WERI-Rb-1 (cell line): ENCODE data around the gene AVL9.
A peak's percentile ranks its signal among the peaks of the same experiment; 100 is the strongest.

Source experiments
- DNase-seq: peaks from one replicate; pipeline ENCODE4 v3.0.0-alpha.2; 2020
- H3K27ac ChIP-seq: fragments of 250-450 bp; sonication (Bioruptor Pico); 2 replicates; pipeline ENCODE4 v1.5.1; 2020; ENCODE audit warnings: mild to moderate bottlenecking, moderate library complexity
- H3K27me3 ChIP-seq: fragments of 250-450 bp; sonication (Bioruptor Pico); 2 replicates; pipeline ENCODE4 v1.5.1; 2021; ENCODE audit warnings: mild to moderate bottlenecking, low read depth, moderate library complexity; ENCODE audit not compliant: insufficient read depth, severe bottlenecking
- H3K36me3 ChIP-seq: fragments of 250-450 bp; sonication (Bioruptor Pico); 2 replicates; pipeline ENCODE4 v1.5.1; 2020; ENCODE audit warnings: mild to moderate bottlenecking, moderate library complexity
- H3K4me3 ChIP-seq: 2 replicates; pipeline ENCODE4 v1.5.1; 2011; ENCODE audit warnings: low read depth, mild to moderate bottlenecking, control low read depth, low read length
- H3K9me3 ChIP-seq: fragments of 250-450 bp; sonication (Bioruptor Pico); 2 replicates; pipeline ENCODE4 v1.5.1; 2021; ENCODE audit warnings: mild to moderate bottlenecking, moderate library complexity; ENCODE audit not compliant: severe bottlenecking
- TF ChIP-seq, protein P1 (sequence below): IDR thresholded peaks from 2 replicates; pipeline ENCODE4 v1.5.1; 2011; ENCODE audit warnings: low read depth, mild to moderate bottlenecking, control low read depth, inconsistent platforms, low read length

The AVL9 gene

DNA sequence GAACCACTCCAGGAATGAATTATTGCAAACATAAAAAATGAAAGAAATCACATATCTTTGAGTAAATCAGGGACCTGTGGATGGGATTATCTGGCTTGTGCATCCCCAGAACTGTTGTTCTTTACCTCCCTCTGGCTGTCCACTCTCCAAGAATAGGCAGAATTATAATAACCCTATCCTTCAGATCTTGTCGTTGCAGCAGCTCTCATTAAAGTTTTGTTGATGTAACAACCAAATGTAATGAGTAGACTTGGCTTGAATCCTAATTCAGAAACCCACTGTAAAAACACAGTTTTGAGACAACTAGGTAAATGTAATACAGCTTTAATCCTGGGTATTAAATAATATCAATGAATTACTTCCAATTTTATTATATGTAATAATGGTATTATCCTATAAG, 21.3 kb upstream of the AVL9 start:
- Histone ChIP-seq H3K9me3 (no peaks in the 10 kb centered on the region), H3K27me3 (no peaks in the 10 kb centered on the region), H3K27ac (no peak overlapping the region), H3K36me3 (no peaks in the 10 kb centered on the region), H3K4me3 (no peak overlapping the region)
- no peak for DNase-seq
- TF ChIP-seq, protein P1, sequence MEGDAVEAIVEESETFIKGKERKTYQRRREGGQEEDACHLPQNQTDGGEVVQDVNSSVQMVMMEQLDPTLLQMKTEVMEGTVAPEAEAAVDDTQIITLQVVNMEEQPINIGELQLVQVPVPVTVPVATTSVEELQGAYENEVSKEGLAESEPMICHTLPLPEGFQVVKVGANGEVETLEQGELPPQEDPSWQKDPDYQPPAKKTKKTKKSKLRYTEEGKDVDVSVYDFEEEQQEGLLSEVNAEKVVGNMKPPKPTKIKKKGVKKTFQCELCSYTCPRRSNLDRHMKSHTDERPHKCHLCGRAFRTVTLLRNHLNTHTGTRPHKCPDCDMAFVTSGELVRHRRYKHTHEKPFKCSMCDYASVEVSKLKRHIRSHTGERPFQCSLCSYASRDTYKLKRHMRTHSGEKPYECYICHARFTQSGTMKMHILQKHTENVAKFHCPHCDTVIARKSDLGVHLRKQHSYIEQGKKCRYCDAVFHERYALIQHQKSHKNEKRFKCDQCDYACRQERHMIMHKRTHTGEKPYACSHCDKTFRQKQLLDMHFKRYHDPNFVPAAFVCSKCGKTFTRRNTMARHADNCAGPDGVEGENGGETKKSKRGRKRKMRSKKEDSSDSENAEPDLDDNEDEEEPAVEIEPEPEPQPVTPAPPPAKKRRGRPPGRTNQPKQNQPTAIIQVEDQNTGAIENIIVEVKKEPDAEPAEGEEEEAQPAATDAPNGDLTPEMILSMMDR = no peak

DNA sequence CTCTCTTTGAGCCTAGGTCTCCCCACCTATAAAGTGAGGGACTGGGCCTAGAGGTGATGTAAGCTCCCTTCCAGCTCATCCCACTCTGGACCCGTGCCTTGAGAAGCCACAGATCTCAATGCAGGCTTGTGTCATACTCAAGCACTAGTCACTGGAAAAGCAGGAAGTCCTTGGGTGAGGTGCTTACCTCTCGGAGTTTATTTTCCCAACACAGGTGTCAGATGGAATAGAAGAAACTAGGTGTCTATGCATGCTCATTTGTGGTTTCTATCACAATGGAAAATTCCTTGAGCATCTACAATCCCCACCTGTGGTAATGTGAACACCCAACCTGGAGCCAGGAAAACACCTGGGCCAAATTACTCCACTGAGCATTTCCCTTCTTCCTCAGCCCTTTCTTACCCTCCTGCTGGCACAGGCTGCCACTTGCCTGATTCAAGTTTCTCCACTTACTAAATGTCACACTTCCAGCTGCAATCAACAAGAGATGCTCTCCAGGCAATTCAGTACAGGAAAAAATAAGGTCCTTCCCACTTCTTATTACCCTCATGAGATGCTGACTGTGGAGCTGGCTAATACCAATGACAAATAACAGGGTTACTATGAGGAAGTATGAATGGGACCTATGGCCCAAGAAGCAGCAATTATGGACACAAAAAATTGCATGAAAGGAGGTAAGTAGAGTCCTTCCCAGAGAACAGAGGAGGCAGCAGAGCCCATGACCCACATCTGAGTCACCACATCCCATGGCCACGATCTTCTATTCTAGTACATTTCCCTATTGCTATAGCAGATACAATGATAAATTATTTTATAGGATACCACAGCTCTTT, 18.3 kb upstream of the AVL9 start:
- no peak for DNase-seq

GRCh38 chr7:32477649-32477980, 17.7 kb upstream of the AVL9 start:
- DNase-seq = no peak
- Histone ChIP-seq H3K36me3 (no peaks in the 10 kb centered on the region), H3K27me3 (no peaks in the 10 kb centered on the region), H3K9me3 (no peaks in the 10 kb centered on the region), H3K4me3 (no peak overlapping the region), H3K27ac (no peak overlapping the region)
- TF ChIP-seq, protein P1 = no peak

More for the DNA sequence above, 18.3 kb upstream of the AVL9 start:
- Histone ChIP-seq H3K9me3 (no peaks in the 10 kb centered on the region), H3K27me3 (no peaks in the 10 kb centered on the region), H3K4me3 (no peak overlapping the region), H3K27ac (no peak overlapping the region), H3K36me3 (no peaks in the 10 kb centered on the region)
- TF ChIP-seq, protein P1 = no peak

- Histone ChIP-seq H3K27ac (no peak overlapping the region), H3K9me3 (no peaks in the 10 kb centered on the region), H3K4me3 (no peak overlapping the region), H3K27me3 (no peaks in the 10 kb centered on the region), H3K36me3 (no peaks in the 10 kb centered on the region)
- TF ChIP-seq, protein P1 = peak; percentile 91
- DNase-seq = peak; percentile 45
These were observed 15.6 kb upstream of the AVL9 start for GRCh38 chr7:32479574-32480200.

DNA sequence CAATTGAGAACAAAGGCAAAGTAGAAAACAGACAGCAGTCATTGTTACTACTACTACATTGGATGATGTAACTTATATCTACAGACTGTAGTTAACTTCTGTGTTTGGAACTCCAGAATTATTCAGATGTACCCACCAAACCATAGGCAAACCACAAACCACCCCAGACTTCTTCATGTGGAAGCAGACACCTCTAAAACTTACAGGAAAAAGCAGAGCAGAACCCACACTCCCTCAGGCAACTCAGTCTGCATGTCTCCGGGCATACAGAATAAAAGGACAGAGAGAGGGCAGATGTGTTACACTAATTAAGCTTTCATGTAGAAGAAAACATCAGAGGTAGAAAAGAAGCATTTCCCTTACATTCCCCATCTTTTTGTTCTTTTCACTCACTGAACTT, 14.1 kb upstream of the AVL9 start:
- H3K27me3 ChIP-seq = no peaks in the 10 kb centered on the region
- peaks cover 9% of the 10 kb centered on the region for H3K36me3 ChIP-seq
- TF ChIP-seq, protein P1 = no peak
- no peaks in the 10 kb centered on the region for H3K9me3 ChIP-seq
- no peak overlapping the region for H3K4me3 ChIP-seq
- no peak for DNase-seq
- no peak overlapping the region for H3K27ac ChIP-seq
